H1 (cell line): ENCODE results near the gene FOXD2. TPM values are rescaled to one million over a fixed set of nuclear protein-coding genes. Genes with fewer than 3 reads are reported as not detected.

Source experiments
- CTCF ChIA-PET: fragments of 300-600 bp; sonication (Branson Sonifier 250); formaldehyde crosslinking; loops from one replicate; lab custom pipeline; 2021; ENCODE audit not compliant: partially characterized antibody; lab: Charles Lee
- POLR2A ChIA-PET: fragments of 300-600 bp; sonication (Branson Sonifier 250); formaldehyde crosslinking; loops from one replicate; lab custom pipeline; 2021; ENCODE audit warnings: inconsistent platforms; ENCODE audit not compliant: partially characterized antibody; lab: Charles Lee
- DNase-seq, 2 experiments: peaks; one replicate each; pipeline versions ENCODE4 v3.0.0 to v3.0.0-alpha.2; 2010 to 2022; ENCODE audit warnings: low spot score in 2 of 2, low read depth in 1 of 2, mixed read lengths in 1 of 2
- FAIRE-seq: peaks from 2 replicates; lab custom pipeline; 2011; peaks lifted over from hg19 to GRCh38; lab: Jason Lieb, UNC
- H2AFZ ChIP-seq: 2 replicates; pipeline ENCODE4 v1.8.1; 2012; ENCODE audit warnings: low read length, inconsistent platforms
- H2AK5ac ChIP-seq: 2 replicates; pipeline ENCODE4 v1.6.1; 2013; ENCODE audit warnings: low read depth, low read length
- H2BK120ac ChIP-seq: replicated peaks from 2 replicates; pipeline ENCODE3; 2013; ENCODE audit warnings: low read depth, low read length, inconsistent platforms
- H2BK12ac ChIP-seq: 2 replicates; pipeline ENCODE4 v1.6.1; 2013; ENCODE audit warnings: low read depth, low read length
- H2BK15ac ChIP-seq: 2 replicates; pipeline ENCODE4 v1.6.1; 2013; ENCODE audit warnings: low read length
- H2BK20ac ChIP-seq: 2 replicates; pipeline ENCODE4 v1.6.1; 2013; ENCODE audit warnings: low read length
- H2BK5ac ChIP-seq: 2 replicates; pipeline ENCODE4 v1.6.1; 2013; ENCODE audit warnings: low read depth, low read length
- H3K14ac ChIP-seq: 2 replicates; pipeline ENCODE4 v1.6.1; 2013; ENCODE audit warnings: inconsistent platforms; ENCODE audit not compliant: insufficient read length
- H3K18ac ChIP-seq: 2 replicates; pipeline ENCODE4 v1.6.1; 2013; ENCODE audit warnings: low read length; ENCODE audit errors: extremely low read depth
- H3K23ac ChIP-seq: 2 replicates; pipeline ENCODE4 v1.6.1; 2013; ENCODE audit warnings: inconsistent platforms; ENCODE audit not compliant: insufficient read length
- H3K23me2 ChIP-seq: 2 replicates; pipeline ENCODE4 v1.6.1; 2013; ENCODE audit warnings: low read depth, low read length
- H3K27ac ChIP-seq: 2 replicates; pipeline ENCODE4 v1.6.1; 2011; ENCODE audit warnings: low read depth, low read length, inconsistent platforms
- H3K27me3 ChIP-seq, 4 experiments: replicated peaks in 1 of 4; 1 replicate in 1 of 4; 2 replicates in 3 of 4; pipeline versions ENCODE4 v1.6.1 to v1.8.1; 2011 to 2013; ENCODE audit warnings: low read length in 3 of 4, mild to moderate bottlenecking in 3 of 4, inconsistent platforms in 2 of 4, mixed read lengths in 2 of 4, moderate library complexity in 1 of 4; ENCODE audit not compliant: control insufficient read depth in 3 of 4, insufficient read depth in 3 of 4; ENCODE audit errors: extremely low read depth in 1 of 4
- H3K36me3 ChIP-seq, 4 experiments: 2 replicates each; pipeline versions ENCODE4 v1.6.1 to v1.8.1; 2011 to 2013; ENCODE audit warnings: mild to moderate bottlenecking in 4 of 4, low read length in 3 of 4, moderate library complexity in 2 of 4, control low read depth in 1 of 4, inconsistent platforms in 1 of 4; ENCODE audit not compliant: insufficient read depth in 4 of 4, control insufficient read depth in 2 of 4
- H3K4ac ChIP-seq: replicated peaks from 2 replicates; pipeline ENCODE3; 2013; ENCODE audit warnings: low read length, low read depth, mixed read lengths, inconsistent platforms; ENCODE audit not compliant: insufficient read length
- H3K4me1 ChIP-seq, 4 experiments: replicated peaks in 1 of 4; 1 replicate in 1 of 4; 2 replicates in 3 of 4; pipeline versions ENCODE4 v1.6.1 to v1.8.1; 2011 to 2013; ENCODE audit warnings: low read length in 3 of 4, inconsistent platforms in 2 of 4, mixed read lengths in 1 of 4; ENCODE audit not compliant: insufficient read depth in 4 of 4, control insufficient read depth in 3 of 4
- H3K4me2 ChIP-seq, 2 experiments: 2 replicates each; pipeline versions ENCODE4 v1.6.1 to v1.8.1; 2011 to 2013; ENCODE audit warnings: low read depth in 2 of 2, low read length in 2 of 2, control low read depth in 1 of 2, inconsistent platforms in 1 of 2, mild to moderate bottlenecking in 1 of 2; ENCODE audit not compliant: insufficient read depth in 1 of 2
- H3K4me3 ChIP-seq, 4 experiments: fragments of 200-600, 300-600 bp in 1 of 4; sonication (generic), shearing (Covaris generic), sonication (Bioruptor Twin) in 1 of 4; 2 replicates each; pipeline versions ENCODE4 v1.5.1 to v1.8.1; 2011 to 2016; ENCODE audit warnings: low read length in 4 of 4, low read depth in 3 of 4, control low read depth in 2 of 4, inconsistent platforms in 2 of 4, mild to moderate bottlenecking in 2 of 4, mixed read lengths in 1 of 4, moderate library complexity in 1 of 4; ENCODE audit not compliant: insufficient read depth in 2 of 4; ENCODE audit errors: extremely low read depth in 1 of 4
- H3K56ac ChIP-seq: replicated peaks from 2 replicates; pipeline ENCODE3; 2013; ENCODE audit warnings: low read depth, mild to moderate bottlenecking, mixed read lengths, low read length, inconsistent platforms; ENCODE audit not compliant: insufficient read length
- H3K79me1 ChIP-seq: 2 replicates; pipeline ENCODE4 v1.6.1; 2013; ENCODE audit warnings: low read depth, low read length, control low read depth
- H3K79me2 ChIP-seq, 2 experiments: 2 replicates each; pipeline versions ENCODE4 v1.6.1 to v1.8.1; 2012 to 2013; ENCODE audit warnings: low read length in 2 of 2, mild to moderate bottlenecking in 2 of 2, inconsistent platforms in 1 of 2; ENCODE audit not compliant: insufficient read depth in 2 of 2, control insufficient read depth in 1 of 2
- H3K9ac ChIP-seq, 4 experiments: replicated peaks in 1 of 4; 1 replicate in 1 of 4; 2 replicates in 3 of 4; pipeline versions ENCODE4 v1.6.1 to v1.8.1; 2011 to 2013; ENCODE audit warnings: low read depth in 3 of 4, low read length in 3 of 4, control low read depth in 2 of 4, mild to moderate bottlenecking in 2 of 4, moderate library complexity in 2 of 4, inconsistent platforms in 1 of 4; ENCODE audit errors: extremely low read depth in 1 of 4
- H3K9me3 ChIP-seq, 2 experiments: 2 replicates each; pipeline versions ENCODE4 v1.6.1 to v1.8.1; 2012 to 2013; ENCODE audit warnings: mild to moderate bottlenecking in 2 of 2, moderate library complexity in 2 of 2, control low read depth in 1 of 2, inconsistent platforms in 1 of 2, low read depth in 1 of 2, low read length in 1 of 2, mixed read lengths in 1 of 2; ENCODE audit not compliant: insufficient read depth in 2 of 2
- H4K20me1 ChIP-seq, 2 experiments: replicated peaks in 1 of 2; 2 replicates each; pipeline versions ENCODE3 to v1.8.1; 2011 to 2013; ENCODE audit warnings: inconsistent platforms in 2 of 2, low read length in 2 of 2, mild to moderate bottlenecking in 1 of 2; ENCODE audit not compliant: insufficient read depth in 2 of 2, control insufficient read depth in 1 of 2
- H4K5ac ChIP-seq: 2 replicates; pipeline ENCODE4 v1.6.1; 2013; ENCODE audit warnings: low read length, low read depth, mixed read lengths, inconsistent platforms; ENCODE audit not compliant: insufficient read length
- H4K8ac ChIP-seq: 2 replicates; pipeline ENCODE4 v1.8.0; 2013; ENCODE audit warnings: mild to moderate bottlenecking, moderate library complexity, low read length, inconsistent platforms; ENCODE audit not compliant: insufficient read depth; ENCODE audit errors: extremely low read depth
- H4K91ac ChIP-seq: replicated peaks from 2 replicates; pipeline ENCODE3; 2013; ENCODE audit warnings: low read length, mixed read lengths, inconsistent platforms; ENCODE audit not compliant: insufficient read length
- MAFK ChIP-seq: IDR thresholded peaks from 2 replicates; pipeline ENCODE4 v1.6.1; 2012; ENCODE audit warnings: low read depth, mild to moderate bottlenecking, improper control_type of control experiment, low read length
- SAP30 ChIP-seq: fragments of 300-600 bp; sonication (generic); IDR thresholded peaks from 2 replicates; pipeline ENCODE4 v1.7.1; 2012; ENCODE audit warnings: low read length, moderate library complexity, mild to moderate bottlenecking, inconsistent platforms; ENCODE audit not compliant: insufficient read depth, insufficient replicate concordance
- WGBS, 2 experiments: shearing (Covaris generic) in 1 of 2; methylation state at CpG; one replicate each; pipeline versions ENCODE4 v1.1.6 to v1.1.7; 2013 to 2015; ENCODE audit warnings: low lambda C conversion rate in 2 of 2, mixed read lengths in 2 of 2, inconsistent platforms in 1 of 2, low coverage in 1 of 2, missing lambda C conversion rate in 1 of 2; ENCODE audit not compliant: insufficient replicate concordance in 2 of 2, insufficient coverage in 1 of 2, insufficient read length in 1 of 2; ENCODE audit errors: extremely low coverage in 1 of 2, missing lambda C conversion rate in 1 of 2; 5-methylcytosine and 5-hydroxymethylcytosine counted together
- polyA plus RNA-seq, 7 experiments: library from polyadenylated mRNA; depleted of rRNA in 3 of 7; stranded (reverse) in 5 of 7; unstranded in 2 of 7; fragments of >200 nt in 5 of 7; fragments of 200-250 nt in 2 of 7; gene quantifications; 1 replicate in 5 of 7; 2 replicates in 1 of 7; 4 replicates in 1 of 7; pipeline versions ENCODE4 v1.2.1 to v1.2.3, GENCODE V29; 2011 to 2013; ENCODE audit warnings: missing spikeins in 2 of 7, mixed read lengths in 2 of 7
- total RNA-seq: library from RNA; stranded (reverse); fragmentation: NEBNext Ultra II Directional; extraction: Animal tissue kit (Norgen Biotek cat#: 25700); gene quantifications from 2 replicates; pipeline ENCODE4 v1.2.1, GENCODE V29; 2021

The FOXD2 gene
- total and polyA plus RNA-seq, 2 of the 8 experiments (the other 6 are each of a cell fraction or from before 2014, with no cell fraction given) = not detected

DNA sequence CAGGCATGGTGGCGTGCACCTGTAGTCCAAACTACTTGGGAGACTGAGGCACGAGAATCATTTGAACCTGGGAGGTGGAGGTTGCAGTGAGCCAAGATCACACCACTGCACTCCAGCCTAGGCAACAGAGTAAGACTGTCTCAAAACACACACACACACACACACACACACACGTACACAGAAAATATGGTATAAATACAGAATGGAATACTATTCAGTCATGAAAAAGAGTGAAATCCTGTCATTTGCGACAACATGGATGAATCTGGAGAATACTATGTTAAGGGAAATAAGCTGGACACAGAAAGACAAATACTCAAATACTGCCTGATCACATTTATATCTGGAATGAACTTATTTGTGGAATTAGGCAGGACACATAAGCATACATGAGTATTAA lies 18.4 kb downstream of the FOXD2 start:
- Histone ChIP-seq H3K4me3 (no peak overlapping the region), H2BK20ac (no peak overlapping the region), H3K4me1 (peaks cover 8 to 22% (median 16%) of the 10 kb centered on the region in 4 experiments), H3K79me1 (no peaks in the 10 kb centered on the region), H2BK120ac (no peak overlapping the region), H2BK5ac (no peak overlapping the region), H3K27me3 (peaks cover 5 to 18% (median 11%) of the 10 kb centered on the region in 4 experiments), H3K27ac (no peak overlapping the region), H3K79me2 (no peaks in the 10 kb centered on the region), H4K8ac (no peak overlapping the region), H3K4ac (no peak overlapping the region), H3K23me2 (no peaks in the 10 kb centered on the region), H4K20me1 (peaks cover 0 to 4% of the 10 kb centered on the region in 2 experiments), H3K56ac (no peak overlapping the region), H3K9me3 (no peaks in the 10 kb centered on the region), H2AFZ (no peak overlapping the region), H3K9ac (no peak overlapping the region), H2BK15ac (no peak overlapping the region), H2BK12ac (no peak overlapping the region), H3K18ac (no peak overlapping the region), H2AK5ac (no peak overlapping the region), H3K4me2 (no peak overlapping the region), H3K23ac (no peak overlapping the region), H3K14ac (no peak overlapping the region), H3K36me3 (no peaks in the 10 kb centered on the region), H4K5ac (no peak overlapping the region), H4K91ac (no peak overlapping the region)
- ChIA-PET POLR2A (no interaction called here), CTCF (interaction anchor here (0.7 to 1.4 kb wide), 4 partner anchors 19 to 270 kb away, joined by 3 to 4 read pairs (median 3); no protein-coding TSS in a partner anchor)
- DNase-seq (no peak), FAIRE-seq (no peak)
- 80% methylated on average over 4 of the region's 4 CpGs; no CpG with 5 or more reads in 1 of the 2 experiments for WGBS, 2 experiments
- TF ChIP-seq MAFK = no peak
- no peak for TF ChIP-seq SAP30
